Measurements from ENCODE around the gene ZNF785. TPM values are rescaled to one million over a fixed set of nuclear protein-coding genes. Genes with fewer than 3 reads are reported as not detected.
A peak's percentile ranks its signal among the peaks of the same experiment; 100 is the strongest.

ZNF785 gene
- total RNA-seq, 1 experiment from 2014 or later: 16.0 TPM

GRCh38 chr16:30606004-30606403 lies 20.5 kb upstream of the ZNF785 start:
- POLR2A ChIA-PET: interaction anchor here (0.5 kb wide), 1 partner anchor 11 kb away, joined by 8 read pairs; no protein-coding TSS in a partner anchor

DNA sequence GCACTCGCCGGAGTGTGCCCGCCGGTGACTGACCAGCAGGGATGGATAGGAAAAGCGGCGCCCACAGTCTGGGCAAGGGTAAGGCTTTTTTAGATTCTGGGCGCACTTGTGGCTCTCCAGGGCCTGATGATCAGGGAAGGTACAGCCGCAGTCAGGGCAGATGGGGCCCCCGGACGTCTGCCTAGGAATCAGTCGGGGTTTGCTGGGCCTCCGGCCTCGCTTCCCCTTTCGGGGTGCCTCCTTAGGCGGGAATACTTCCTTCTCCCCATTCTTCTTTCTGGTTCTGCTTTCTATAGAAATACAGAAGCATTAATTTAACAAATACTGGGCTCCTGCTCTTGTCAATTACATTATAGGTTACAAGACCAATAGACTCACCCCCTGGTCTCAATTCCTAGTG lies 19.7 kb upstream of the ZNF785 start:
- DNase-seq (ENCODE audit: low spot score) (no peak), ATAC-seq (no peak)
- no peak for TF ChIP-seq FOXP1 (CRISPR knock-in tag; IDR thresholded peaks at IDR 0.05; ENCODE audit: borderline replicate concordance)
- TF ChIP-seq, protein P1, sequence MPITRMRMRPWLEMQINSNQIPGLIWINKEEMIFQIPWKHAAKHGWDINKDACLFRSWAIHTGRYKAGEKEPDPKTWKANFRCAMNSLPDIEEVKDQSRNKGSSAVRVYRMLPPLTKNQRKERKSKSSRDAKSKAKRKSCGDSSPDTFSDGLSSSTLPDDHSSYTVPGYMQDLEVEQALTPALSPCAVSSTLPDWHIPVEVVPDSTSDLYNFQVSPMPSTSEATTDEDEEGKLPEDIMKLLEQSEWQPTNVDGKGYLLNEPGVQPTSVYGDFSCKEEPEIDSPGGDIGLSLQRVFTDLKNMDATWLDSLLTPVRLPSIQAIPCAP (CRISPR knock-in tag; IDR thresholded peaks at IDR 0.05): no peak
- TF ChIP-seq TEAD1 (CRISPR knock-in tag; IDR thresholded peaks at IDR 0.05): no peak
- no peak for TF ChIP-seq ZNF121 (CRISPR knock-in tag; IDR thresholded peaks at IDR 0.05)
- no peak for TF ChIP-seq ZNF263 (CRISPR knock-in tag; IDR thresholded peaks at IDR 0.05; ENCODE audit: low read depth)
- no peak for TF ChIP-seq GTF2I (CRISPR knock-in tag; conservative IDR thresholded peaks at IDR 0.05)
- TF ChIP-seq, protein P2, sequence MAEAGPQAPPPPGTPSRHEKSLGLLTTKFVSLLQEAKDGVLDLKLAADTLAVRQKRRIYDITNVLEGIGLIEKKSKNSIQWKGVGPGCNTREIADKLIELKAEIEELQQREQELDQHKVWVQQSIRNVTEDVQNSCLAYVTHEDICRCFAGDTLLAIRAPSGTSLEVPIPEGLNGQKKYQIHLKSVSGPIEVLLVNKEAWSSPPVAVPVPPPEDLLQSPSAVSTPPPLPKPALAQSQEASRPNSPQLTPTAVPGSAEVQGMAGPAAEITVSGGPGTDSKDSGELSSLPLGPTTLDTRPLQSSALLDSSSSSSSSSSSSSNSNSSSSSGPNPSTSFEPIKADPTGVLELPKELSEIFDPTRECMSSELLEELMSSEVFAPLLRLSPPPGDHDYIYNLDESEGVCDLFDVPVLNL (CRISPR knock-in tag; IDR thresholded peaks at IDR 0.05; ENCODE audit: borderline replicate concordance, low read depth): no peak
- no peak for TF ChIP-seq SP1 (CRISPR knock-in tag; conservative IDR thresholded peaks at IDR 0.05)
- no peak for TF ChIP-seq KAT7 (CRISPR knock-in tag; IDR thresholded peaks at IDR 0.05; ENCODE audit: borderline replicate concordance)
- TF ChIP-seq, protein P3, sequence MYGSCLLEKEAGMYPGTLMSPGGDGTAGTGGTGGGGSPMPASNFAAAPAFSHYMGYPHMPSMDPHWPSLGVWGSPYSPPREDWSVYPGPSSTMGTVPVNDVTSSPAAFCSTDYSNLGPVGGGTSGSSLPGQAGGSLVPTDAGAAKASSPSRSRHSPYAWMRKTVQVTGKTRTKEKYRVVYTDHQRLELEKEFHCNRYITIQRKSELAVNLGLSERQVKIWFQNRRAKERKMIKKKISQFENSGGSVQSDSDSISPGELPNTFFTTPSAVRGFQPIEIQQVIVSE (CRISPR knock-in tag; IDR thresholded peaks at IDR 0.05; ENCODE audit: borderline replicate concordance): no peak
- TF ChIP-seq HMGA2 (CRISPR knock-in tag; IDR thresholded peaks at IDR 0.05): no peak
- Mint-ChIP-seq H3K4me3 (no peak overlapping the region), H3K36me3 (peaks cover 33% of the 10 kb centered on the region), H3K27ac (0 out of 2 replicates have a peak overlapping the region, but pooled peaks have one; percentile 71), H3K27me3 (ENCODE audit: low read depth) (no peaks in the 10 kb centered on the region), H3K9me3 (no peaks in the 10 kb centered on the region), H3K4me1 (no peaks in the 10 kb centered on the region)
- CTCF ChIA-PET: interaction anchor here (0.6 kb wide), 1 partner anchor 1119 kb away, joined by 3 read pairs; no protein-coding TSS in a partner anchor
- POLR2A ChIA-PET: no interaction called here

More at GRCh38 chr16:30606004-30606403, 20.5 kb upstream of the ZNF785 start:
- H3K36me3 Mint-ChIP-seq: peaks cover 33% of the 10 kb centered on the region
- H3K4me1 Mint-ChIP-seq: peaks cover 3% of the 10 kb centered on the region; the same call in 1 of the 2 replicates
- no peak for DNase-seq (ENCODE audit: low spot score)
- no peaks in the 10 kb centered on the region for H3K9me3 Mint-ChIP-seq
- no peaks in the 10 kb centered on the region for H3K27me3 Mint-ChIP-seq (ENCODE audit: low read depth)
- no peak overlapping the region for H3K4me3 Mint-ChIP-seq
- ATAC-seq: no peak
- H3K27ac Mint-ChIP-seq: no peak overlapping the region
- CTCF ChIA-PET: interaction anchor here (0.5 to 3.8 kb wide), 4 partner anchors 7 to 176 kb away, joined by 3 to 17 read pairs (median 4); partner anchors contain the start of gene DCTPP1
- no peak for TF ChIP-seq RELA (CRISPR knock-in tag; IDR thresholded peaks at IDR 0.05; ENCODE audit: borderline replicate concordance)
- no peak for TF ChIP-seq JAZF1 (CRISPR knock-in tag; IDR thresholded peaks at IDR 0.05)
- TF ChIP-seq ZNF512 (CRISPR knock-in tag; IDR thresholded peaks at IDR 0.05; ENCODE audit: borderline replicate concordance): no peak
- no peak for TF ChIP-seq OVOL2 (CRISPR knock-in tag; IDR thresholded peaks at IDR 0.05; ENCODE audit: borderline replicate concordance)
- TF ChIP-seq ZNF263 (CRISPR knock-in tag; IDR thresholded peaks at IDR 0.05; ENCODE audit: low read depth): no peak
- peak; percentile 46; the same call in 1 of the 2 replicates for TF ChIP-seq GTF2I (CRISPR knock-in tag; conservative IDR thresholded peaks at IDR 0.05)
- TF ChIP-seq, protein P2 (CRISPR knock-in tag; IDR thresholded peaks at IDR 0.05; ENCODE audit: borderline replicate concordance, low read depth): no peak
- TF ChIP-seq CREB1 (CRISPR knock-in tag; IDR thresholded peaks at IDR 0.05): no peak
- peak; percentile 90 for TF ChIP-seq ZNF121 (CRISPR knock-in tag; IDR thresholded peaks at IDR 0.05)
- TF ChIP-seq ZNF219 (CRISPR knock-in tag; IDR thresholded peaks at IDR 0.05; ENCODE audit: borderline replicate concordance): no peak
- no peak for TF ChIP-seq SP1 (CRISPR knock-in tag; conservative IDR thresholded peaks at IDR 0.05)
- no peak for TF ChIP-seq GRHL2 (CRISPR knock-in tag; IDR thresholded peaks at IDR 0.05; ENCODE audit: insufficient replicate concordance, severe bottlenecking)
